Measurements from ENCODE around the gene PML. TPM values are rescaled to one million over a fixed set of nuclear protein-coding genes. Genes with fewer than 3 reads are reported as not detected.
A peak's percentile ranks its signal among the peaks of the same experiment; 100 is the strongest.

Gene PML
- total RNA-seq, 2 donors from 2014 or later, result 27.3 to 36.1 TPM

DNA sequence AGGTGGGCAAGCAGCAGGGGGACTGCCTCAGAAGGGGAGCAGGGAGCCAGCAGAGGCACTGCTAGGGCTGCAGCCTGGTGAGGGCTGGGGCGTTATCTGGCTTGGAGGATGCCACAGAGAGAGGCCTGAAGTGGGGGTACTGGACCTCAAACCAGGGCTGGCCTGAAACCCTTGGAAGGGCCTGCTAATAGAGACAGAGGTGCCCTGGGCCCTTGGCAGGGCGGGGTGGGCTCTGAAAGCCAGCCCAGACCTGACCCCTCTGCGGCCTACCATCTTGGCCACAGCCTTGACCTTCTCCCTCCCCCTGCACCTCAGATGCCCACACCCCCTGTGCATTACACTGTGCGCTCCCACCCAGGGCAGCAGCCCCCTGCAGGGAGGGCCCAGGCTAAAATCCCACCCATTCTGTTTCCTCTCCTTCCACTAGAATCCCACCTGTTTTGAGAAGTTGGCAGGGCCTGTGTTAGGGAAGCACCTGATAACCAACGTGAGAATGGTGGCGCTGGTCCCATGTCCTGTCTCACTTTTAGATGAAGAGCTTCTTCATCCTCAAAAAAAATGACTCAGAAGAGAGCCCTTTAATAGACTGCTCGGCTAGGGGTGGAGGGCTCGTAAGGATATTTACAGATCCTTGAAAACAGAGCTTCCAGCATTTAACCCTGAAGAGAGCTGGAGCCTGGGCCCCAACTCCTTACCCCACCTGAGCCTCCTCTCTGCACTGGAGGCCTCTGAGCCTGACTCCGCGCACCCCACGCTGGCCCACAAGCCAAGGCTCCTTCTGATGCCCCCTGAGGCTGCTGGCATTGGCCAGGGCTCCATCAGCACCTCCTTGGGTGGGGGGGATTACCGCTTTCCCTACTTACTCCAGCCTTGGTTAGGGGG, 38.4 kb upstream of the PML start:
- no peak for DNase-seq (ENCODE audit: low spot score)
- peak overlapping the region in 1 of 2 donors; percentile 39 for H3K27ac ChIP-seq
- H3K4me1 ChIP-seq, result peaks cover 0 to 48% of the 10 kb centered on the region in 2 donors

DNA sequence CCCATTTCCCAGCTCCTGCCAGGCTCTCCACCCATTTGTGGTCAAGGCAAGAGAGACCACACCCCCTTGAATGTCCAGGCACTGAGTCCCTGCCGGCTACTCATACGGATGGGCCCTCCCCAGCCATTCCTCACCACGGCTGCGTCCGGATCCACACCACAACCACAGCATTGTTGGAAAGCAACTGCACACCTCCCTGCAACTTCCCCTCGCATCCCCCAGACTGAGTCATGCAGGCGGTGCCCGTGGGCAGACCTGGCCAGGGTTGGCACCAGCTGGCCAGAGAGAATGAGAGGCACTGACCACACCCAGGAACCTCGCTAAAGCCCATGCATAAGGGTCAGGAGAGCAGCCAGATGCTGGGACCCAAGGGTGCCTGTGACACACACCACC, 37.8 kb upstream of the PML start:
- DNase-seq (ENCODE audit: low spot score), result no peak
- Histone ChIP-seq H3K4me1 (peaks cover 0 to 41% of the 10 kb centered on the region in 2 donors), H3K27me3 (no peaks in the 10 kb centered on the region), H3K27ac (peak overlapping the region in 1 of 2 donors; percentile 39), H3K9me3 (no peaks in the 10 kb centered on the region), H3K4me3 (no peak overlapping the region), H3K36me3 (no peaks in the 10 kb centered on the region)
- TF ChIP-seq, protein P1, sequence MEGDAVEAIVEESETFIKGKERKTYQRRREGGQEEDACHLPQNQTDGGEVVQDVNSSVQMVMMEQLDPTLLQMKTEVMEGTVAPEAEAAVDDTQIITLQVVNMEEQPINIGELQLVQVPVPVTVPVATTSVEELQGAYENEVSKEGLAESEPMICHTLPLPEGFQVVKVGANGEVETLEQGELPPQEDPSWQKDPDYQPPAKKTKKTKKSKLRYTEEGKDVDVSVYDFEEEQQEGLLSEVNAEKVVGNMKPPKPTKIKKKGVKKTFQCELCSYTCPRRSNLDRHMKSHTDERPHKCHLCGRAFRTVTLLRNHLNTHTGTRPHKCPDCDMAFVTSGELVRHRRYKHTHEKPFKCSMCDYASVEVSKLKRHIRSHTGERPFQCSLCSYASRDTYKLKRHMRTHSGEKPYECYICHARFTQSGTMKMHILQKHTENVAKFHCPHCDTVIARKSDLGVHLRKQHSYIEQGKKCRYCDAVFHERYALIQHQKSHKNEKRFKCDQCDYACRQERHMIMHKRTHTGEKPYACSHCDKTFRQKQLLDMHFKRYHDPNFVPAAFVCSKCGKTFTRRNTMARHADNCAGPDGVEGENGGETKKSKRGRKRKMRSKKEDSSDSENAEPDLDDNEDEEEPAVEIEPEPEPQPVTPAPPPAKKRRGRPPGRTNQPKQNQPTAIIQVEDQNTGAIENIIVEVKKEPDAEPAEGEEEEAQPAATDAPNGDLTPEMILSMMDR (IDR thresholded peaks at IDR 0.05), result no peak

More for the DNA sequence above, 38.4 kb upstream of the PML start:
- Histone ChIP-seq H3K9me3 (no peaks in the 10 kb centered on the region), H3K36me3 (no peaks in the 10 kb centered on the region), H3K27me3 (no peaks in the 10 kb centered on the region), H3K4me3 (no peak overlapping the region)
- TF ChIP-seq, protein P1 (IDR thresholded peaks at IDR 0.05), result no peak

DNA sequence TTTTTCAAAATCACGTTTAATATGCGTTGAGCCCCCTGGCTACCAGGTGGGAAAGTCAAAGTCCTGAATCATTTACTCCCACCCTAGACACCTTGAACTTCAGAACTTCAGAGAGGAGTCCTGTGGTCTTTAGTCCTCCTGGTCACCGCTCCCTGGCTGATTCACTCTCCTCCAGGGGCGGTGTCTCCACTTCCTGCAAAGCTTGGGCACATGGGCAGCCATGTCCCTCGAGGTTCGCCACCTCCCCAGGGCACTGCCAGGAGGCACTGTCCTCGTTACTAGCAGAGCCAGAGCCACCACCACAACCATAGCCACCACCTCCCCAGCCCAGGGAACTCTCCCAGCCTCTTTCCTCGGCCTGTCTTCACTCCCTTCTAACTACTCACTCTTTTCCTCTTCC, 37.2 kb upstream of the PML start:
- Histone ChIP-seq H3K27ac (no peak overlapping the region), H3K9me3 (no peaks in the 10 kb centered on the region), H3K4me1 (peaks cover 0 to 36% of the 10 kb centered on the region in 2 donors), H3K4me3 (no peak overlapping the region), H3K36me3 (no peaks in the 10 kb centered on the region), H3K27me3 (no peaks in the 10 kb centered on the region)
- TF ChIP-seq, protein P1 (IDR thresholded peaks at IDR 0.05), result no peak
- no peak for DNase-seq (ENCODE audit: low spot score)

DNA sequence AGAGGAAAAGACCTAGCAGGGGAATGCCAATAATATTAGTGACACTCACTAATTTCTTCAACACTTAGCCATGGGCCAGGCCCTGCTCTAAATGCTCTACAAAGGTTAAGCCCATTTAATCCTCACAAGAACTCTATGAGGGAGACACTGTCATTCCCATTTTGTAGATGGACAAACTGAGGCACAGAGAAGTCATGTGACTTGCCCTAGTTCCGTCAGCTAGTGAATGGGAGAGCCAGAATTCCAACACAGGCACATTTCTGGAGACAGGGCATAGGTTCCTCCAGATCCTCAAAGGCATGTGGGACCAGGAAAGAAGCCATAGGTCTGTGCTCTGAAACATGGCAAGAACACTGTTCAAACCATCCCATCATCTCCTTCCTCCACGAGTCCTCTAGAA, 36.7 kb upstream of the PML start:
- no peak overlapping the region for H3K27ac ChIP-seq
- TF ChIP-seq, protein P1 (IDR thresholded peaks at IDR 0.05), result no peak
- H3K27me3 ChIP-seq, result no peaks in the 10 kb centered on the region
- no peaks in the 10 kb centered on the region for H3K9me3 ChIP-seq
- DNase-seq (ENCODE audit: low spot score), result no peak
- H3K4me1 ChIP-seq, result peaks cover 0 to 31% of the 10 kb centered on the region in 2 donors
- no peaks in the 10 kb centered on the region for H3K36me3 ChIP-seq
- H3K4me3 ChIP-seq, result no peak overlapping the region

DNA sequence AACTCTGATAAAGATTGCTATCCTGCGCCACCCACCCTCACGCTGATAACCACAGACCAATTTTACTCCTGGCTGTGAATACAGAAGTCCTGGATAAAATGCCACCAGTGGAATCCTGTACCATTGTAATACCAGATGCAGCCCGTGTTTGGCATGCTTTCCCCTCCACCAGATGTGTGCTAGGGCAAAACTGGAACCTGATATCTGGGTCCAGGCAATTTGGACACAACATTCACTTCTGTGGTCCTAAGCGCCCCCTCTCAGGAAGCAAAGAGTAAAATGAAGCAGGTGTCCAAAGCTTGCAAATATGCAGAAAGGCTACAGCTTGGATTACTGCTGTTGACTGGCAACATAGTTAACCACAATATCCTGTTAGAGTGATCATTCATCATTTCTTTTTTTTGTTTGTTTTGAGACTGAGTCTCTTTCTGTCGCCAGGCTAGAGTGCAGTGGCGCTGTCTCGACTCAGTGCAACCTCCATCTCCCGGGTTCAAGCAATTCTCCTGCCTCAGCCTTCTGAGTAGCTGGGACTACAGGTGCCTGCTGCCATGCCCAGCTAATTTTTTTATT, 35.4 kb upstream of the PML start:
- no peak for DNase-seq (ENCODE audit: low spot score)
- H3K27me3 ChIP-seq, result no peaks in the 10 kb centered on the region
- H3K36me3 ChIP-seq, result no peaks in the 10 kb centered on the region
- H3K9me3 ChIP-seq, result no peaks in the 10 kb centered on the region
- H3K27ac ChIP-seq, result no peak overlapping the region
- H3K4me1 ChIP-seq, result peaks cover 0 to 20% of the 10 kb centered on the region in 2 donors
- TF ChIP-seq, protein P1 (IDR thresholded peaks at IDR 0.05), result no peak
- H3K4me3 ChIP-seq, result no peak overlapping the region
